ENCODE measurements around the gene FAP. TPM values are rescaled to one million over a fixed set of nuclear protein-coding genes. Genes with fewer than 3 reads are reported as not detected.

Gene FAP
- total and polyA plus RNA-seq, 9 of the 15 experiments (the other 6 are each of a cell fraction or from before 2014, with no cell fraction given), result not detected

DNA sequence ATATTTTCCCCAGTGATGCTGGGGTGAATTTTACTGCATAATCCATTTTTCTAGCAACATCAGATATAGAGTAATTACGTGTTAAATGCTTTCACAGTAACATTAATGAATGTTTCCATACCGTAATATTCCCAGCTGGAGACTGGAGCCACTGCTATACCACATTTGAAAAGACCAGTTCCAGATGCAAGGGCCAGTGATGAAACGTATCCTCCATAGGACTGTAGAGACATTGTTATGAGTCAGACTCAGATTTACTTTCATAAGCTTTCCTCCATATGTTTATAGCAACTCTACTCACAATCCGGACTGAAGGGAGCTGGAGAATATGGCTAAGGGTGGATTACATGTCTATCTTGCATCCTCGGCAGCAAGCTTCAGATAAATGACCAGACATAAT, 68.5 kb downstream of the FAP start:
- Histone ChIP-seq H3K27ac (ENCODE audit: extremely low read depth, low read depth, low read length) (no peak overlapping the region), H3K4me3 (no peak overlapping the region), H3K27me3 (ENCODE audit: control insufficient read depth in 2 of 2, insufficient read depth in 2 of 2, low read length in 2 of 2) (no peaks in the 10 kb centered on the region), H3K9me1 (ENCODE audit: control insufficient read depth, insufficient read depth, low read length) (no peaks in the 10 kb centered on the region), H3K4me1 (replicated peaks in 1 of 2; ENCODE audit: control insufficient read depth in 2 of 2, insufficient read depth in 2 of 2, low read length in 2 of 2) (no peaks in the 10 kb centered on the region), H3K79me2 (ENCODE audit: control insufficient read depth, insufficient read depth, low read length) (no peaks in the 10 kb centered on the region), H3K9ac (ENCODE audit: insufficient read depth in 1 of 2, low read depth in 2 of 2, low read length in 2 of 2) (no peak overlapping the region), H4K20me1 (replicated peaks; ENCODE audit: control insufficient read depth, insufficient read depth, low read length) (no peaks in the 10 kb centered on the region), H3K4me2 (ENCODE audit: insufficient read depth, low read length) (no peak overlapping the region), H2AFZ (ENCODE audit: low read depth, low read length) (no peak overlapping the region), H3K36me3 (ENCODE audit: control insufficient read depth, insufficient read depth, low read length) (no peaks in the 10 kb centered on the region), H3K9me3 (replicated peaks; ENCODE audit: control insufficient read depth, insufficient read depth, low read depth, low read length) (no peaks in the 10 kb centered on the region)
- DNase-seq (ENCODE audit: extremely low read depth in 1 of 4, low spot score in 3 of 4), result no peak
- 0% methylated on average over 5 of the region's 5 CpGs for WGBS (ENCODE audit: insufficient coverage, low coverage, missing lambda C conversion rate)
- POLR2A ChIA-PET, result no interaction called here
- TF ChIP-seq CHD1 (IDR thresholded peaks at IDR 0.05; ENCODE audit: low read length), result no peak
- TF ChIP-seq HMG20B (CRISPR knock-in tag; IDR thresholded peaks at IDR 0.05), result no peak
- no peak for TF ChIP-seq LEF1 (IDR thresholded peaks at IDR 0.05)
- TF ChIP-seq HCFC1 (IDR thresholded peaks at IDR 0.05; ENCODE audit: low read depth, low read length), result no peak
- no peak for TF ChIP-seq ELF4 (CRISPR knock-in tag; IDR thresholded peaks at IDR 0.05)
- no peak for TF ChIP-seq ZNF316 (IDR thresholded peaks at IDR 0.05)
- CTCF ChIA-PET (ENCODE audit: low intra/inter-chr PET ratio), result no interaction called here
- intact Hi-C loops (cut with micrococcal nuclease) (no loop called here), in situ Hi-C loops (cut with MboI) (no loop called here)
- ATAC-seq, result no peak
- BruUV-seq (replicated peaks), result no TSS peak
- no peak for FAIRE-seq

- POLR2A ChIA-PET, result no interaction called here
- intact Hi-C loops (cut with micrococcal nuclease), result no loop called here
- TF ChIP-seq NFYB (IDR thresholded peaks at IDR 0.05; ENCODE audit: extremely low read depth, insufficient read length) (no peak), DLX4 (CRISPR knock-in tag; IDR thresholded peaks at IDR 0.05) (no peak), EP400 (IDR thresholded peaks at IDR 0.05) (no peak), NR1H2 (CRISPR knock-in tag; IDR thresholded peaks at IDR 0.05) (no peak), GTF2F1 (IDR thresholded peaks at IDR 0.05; ENCODE audit: low read depth, low read length) (no peak), HMBOX1 (IDR thresholded peaks at IDR 0.05) (no peak), C11orf30 (IDR thresholded peaks at IDR 0.05; ENCODE audit: low read depth) (no peak), CTBP1 (IDR thresholded peaks at IDR 0.05; ENCODE audit: borderline replicate concordance) (no peak), YBX1 (IDR thresholded peaks at IDR 0.05) (no peak), ZNF224 (CRISPR knock-in tag; IDR thresholded peaks at IDR 0.05) (no peak), ZFP1 (CRISPR knock-in tag; IDR thresholded peaks at IDR 0.05) (no peak), IRF2 (CRISPR knock-in tag; IDR thresholded peaks at IDR 0.05) (no peak), NCOR1 (IDR thresholded peaks at IDR 0.05) (no peak)
- TF ChIP-seq, protein P1, sequence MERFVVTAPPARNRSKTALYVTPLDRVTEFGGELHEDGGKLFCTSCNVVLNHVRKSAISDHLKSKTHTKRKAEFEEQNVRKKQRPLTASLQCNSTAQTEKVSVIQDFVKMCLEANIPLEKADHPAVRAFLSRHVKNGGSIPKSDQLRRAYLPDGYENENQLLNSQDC (CRISPR knock-in tag; IDR thresholded peaks at IDR 0.05), result no peak
Observed at GRCh38 chr2:162172802-162173370, 70.4 kb downstream of the FAP start.

More at GRCh38 chr2:162172802-162173370, 70.4 kb downstream of the FAP start:
- H4K20me1 ChIP-seq (replicated peaks; ENCODE audit: control insufficient read depth, insufficient read depth, low read length), result no peaks in the 10 kb centered on the region
- H3K36me3 ChIP-seq (ENCODE audit: control insufficient read depth, insufficient read depth, low read length), result no peaks in the 10 kb centered on the region
- WGBS (ENCODE audit: insufficient coverage, low coverage, missing lambda C conversion rate), result 0% methylated on average over 1 of the region's 1 CpG
- no peak overlapping the region for H3K9ac ChIP-seq (ENCODE audit: insufficient read depth in 1 of 2, low read depth in 2 of 2, low read length in 2 of 2)
- H3K4me1 ChIP-seq (replicated peaks in 1 of 2; ENCODE audit: control insufficient read depth in 2 of 2, insufficient read depth in 2 of 2, low read length in 2 of 2), result no peaks in the 10 kb centered on the region
- H3K4me3 ChIP-seq, result no peak overlapping the region
- no peaks in the 10 kb centered on the region; the same call in 1 of the 2 replicates for H3K9me3 ChIP-seq (replicated peaks; ENCODE audit: control insufficient read depth, insufficient read depth, low read depth, low read length)
- H3K79me2 ChIP-seq (ENCODE audit: control insufficient read depth, insufficient read depth, low read length), result no peaks in the 10 kb centered on the region
- H2AFZ ChIP-seq (ENCODE audit: low read depth, low read length), result no peak overlapping the region
- no peaks in the 10 kb centered on the region for H3K9me1 ChIP-seq (ENCODE audit: control insufficient read depth, insufficient read depth, low read length)
- CTCF ChIA-PET (ENCODE audit: low intra/inter-chr PET ratio), result no interaction called here
- ATAC-seq, result no peak
- no peak overlapping the region for H3K27ac ChIP-seq (ENCODE audit: extremely low read depth, low read depth, low read length)
- H3K4me2 ChIP-seq (ENCODE audit: insufficient read depth, low read length), result no peak overlapping the region
- DNase-seq (ENCODE audit: extremely low read depth in 1 of 4, low spot score in 3 of 4), result no peak
- BruUV-seq (replicated peaks), result no TSS peak
- H3K27me3 ChIP-seq (ENCODE audit: control insufficient read depth in 2 of 2, insufficient read depth in 2 of 2, low read length in 2 of 2), result no peaks in the 10 kb centered on the region
- FAIRE-seq, result no peak
- in situ Hi-C loops (cut with MboI), result no loop called here

Data from K562 (cell line).